Mesenchymal stem cell (in vitro differentiated cells and primary cell): ENCODE measurements around the gene NHLRC3.

Source experiments
- DNase-seq: peaks from one replicate; pipeline ENCODE4 v3.0.0-alpha.2; 2013
- H2AFZ ChIP-seq: one replicate; pipeline ENCODE4 v1.6.1; 2013; ENCODE audit warnings: low read depth, mild to moderate bottlenecking, control low read depth, inconsistent platforms, low read length, moderate library complexity
- H2AK5ac ChIP-seq: 2 replicates; pipeline ENCODE4 v1.6.1; 2013; ENCODE audit warnings: low read length, moderate library complexity, mild to moderate bottlenecking, inconsistent platforms; ENCODE audit not compliant: severe bottlenecking
- H2BK120ac ChIP-seq: one replicate; pipeline ENCODE4 v1.6.1; 2013; ENCODE audit warnings: low read depth, mild to moderate bottlenecking, inconsistent platforms, low read length, moderate library complexity
- H2BK12ac ChIP-seq, 2 experiments: one replicate each; pipeline ENCODE4 v1.6.1; 2013; ENCODE audit warnings: inconsistent platforms in 2 of 2, low read length in 2 of 2, mild to moderate bottlenecking in 2 of 2, moderate library complexity in 2 of 2, control low read depth in 1 of 2
- H2BK15ac ChIP-seq: one replicate; pipeline ENCODE4 v1.6.1; 2013; ENCODE audit warnings: mild to moderate bottlenecking, low read depth, inconsistent platforms; ENCODE audit not compliant: poor library complexity, severe bottlenecking
- H2BK5ac ChIP-seq: 2 replicates; pipeline ENCODE4 v1.6.1; 2013; ENCODE audit warnings: low read depth, mild to moderate bottlenecking, low read length, control low read depth, inconsistent platforms; ENCODE audit not compliant: poor library complexity, severe bottlenecking
- H3K14ac ChIP-seq, 2 experiments: one replicate each; pipeline ENCODE4 v1.6.1; 2013; ENCODE audit warnings: inconsistent platforms in 2 of 2, low read length in 2 of 2, control low read depth in 1 of 2, mild to moderate bottlenecking in 1 of 2, moderate library complexity in 1 of 2
- H3K18ac ChIP-seq, 2 experiments: one replicate each; pipeline ENCODE4 v1.6.1; 2013; ENCODE audit warnings: inconsistent platforms in 2 of 2, low read length in 2 of 2, control low read depth in 1 of 2, low read depth in 1 of 2, mild to moderate bottlenecking in 1 of 2
- H3K23ac ChIP-seq, 2 experiments: one replicate each; pipeline ENCODE4 v1.6.1; 2013; ENCODE audit warnings: inconsistent platforms in 2 of 2, low read length in 2 of 2, mild to moderate bottlenecking in 2 of 2, moderate library complexity in 2 of 2, control low read depth in 1 of 2
- H3K27ac ChIP-seq: 2 replicates; pipeline ENCODE4 v1.5.1; 2013; ENCODE audit warnings: mild to moderate bottlenecking, moderate library complexity, low read length, control low read depth, inconsistent platforms; ENCODE audit not compliant: poor library complexity, severe bottlenecking
- H3K27me3 ChIP-seq, 2 experiments: 2 replicates each; pipeline versions ENCODE4 v1.6.1 to v1.7.0; 2013; ENCODE audit warnings: low read length in 2 of 2, mild to moderate bottlenecking in 2 of 2, moderate library complexity in 2 of 2, control low read depth in 1 of 2, inconsistent platforms in 1 of 2; ENCODE audit not compliant: control insufficient read depth in 1 of 2, insufficient read depth in 1 of 2
- H3K36me3 ChIP-seq, 2 experiments: 2 replicates each; pipeline versions ENCODE4 v1.6.1 to v1.7.0; 2013; ENCODE audit warnings: low read length in 2 of 2, control low read depth in 1 of 2, inconsistent platforms in 1 of 2, low read depth in 1 of 2, mild to moderate bottlenecking in 1 of 2; ENCODE audit not compliant: insufficient read depth in 2 of 2, control insufficient read depth in 1 of 2
- H3K4ac ChIP-seq, 2 experiments: one replicate each; pipeline ENCODE4 v1.6.1; 2013; ENCODE audit warnings: inconsistent platforms in 2 of 2, low read length in 2 of 2, mild to moderate bottlenecking in 2 of 2, moderate library complexity in 2 of 2, control low read depth in 1 of 2, low read depth in 1 of 2
- H3K4me1 ChIP-seq: 2 replicates; pipeline ENCODE4 v1.6.1; 2013; ENCODE audit warnings: low read depth, low read length, control low read depth; ENCODE audit not compliant: control insufficient read depth, insufficient read depth
- H3K4me2 ChIP-seq: 2 replicates; pipeline ENCODE4 v1.6.1; 2013; ENCODE audit warnings: low read length, mild to moderate bottlenecking, inconsistent platforms; ENCODE audit not compliant: poor library complexity, severe bottlenecking
- H3K4me3 ChIP-seq, 2 experiments: 2 replicates each; pipeline versions ENCODE4 v1.5.1 to v1.7.0; 2013; ENCODE audit warnings: low read length in 2 of 2, mild to moderate bottlenecking in 2 of 2, control low read depth in 1 of 2, low read depth in 1 of 2; ENCODE audit not compliant: insufficient read depth in 1 of 2
- H3K79me1 ChIP-seq: replicated peaks from 2 replicates; pipeline ENCODE4 v1.6.1; 2013; ENCODE audit warnings: mild to moderate bottlenecking, control low read depth, low read length, inconsistent platforms; ENCODE audit not compliant: poor library complexity, severe bottlenecking
- H3K9ac ChIP-seq: 2 replicates; pipeline ENCODE4 v1.7.0; 2013; ENCODE audit warnings: mild to moderate bottlenecking, low read length, moderate library complexity
- H3K9me3 ChIP-seq: 2 replicates; pipeline ENCODE4 v1.7.0; 2013; ENCODE audit warnings: mild to moderate bottlenecking, low read length; ENCODE audit not compliant: control insufficient read depth
- H4K8ac ChIP-seq: one replicate; pipeline ENCODE4 v1.6.1; 2013; ENCODE audit warnings: inconsistent platforms, mild to moderate bottlenecking, low read length, moderate library complexity
- H4K91ac ChIP-seq: one replicate; pipeline ENCODE4 v1.6.1; 2013; ENCODE audit warnings: mild to moderate bottlenecking, low read length, inconsistent platforms
- WGBS: methylation state at CpG from one replicate; pipeline ENCODE4 v1.1.7; 2013; ENCODE audit warnings: mixed read lengths; 5-methylcytosine and 5-hydroxymethylcytosine counted together

NHLRC3 gene

GRCh38 chr13:39054112-39054511 lies 15.9 kb downstream of the NHLRC3 start:
- no peaks in the 10 kb centered on the region for H3K27me3 ChIP-seq
- H2BK5ac ChIP-seq = no peak overlapping the region
- no peak overlapping the region for H2BK120ac ChIP-seq
- H2AK5ac ChIP-seq = no peak overlapping the region
- DNase-seq = no peak
- peaks cover 0 to 10% of the 10 kb centered on the region in 2 experiments for H3K36me3 ChIP-seq
- H3K4ac ChIP-seq = no peak overlapping the region
- no peaks in the 10 kb centered on the region for H3K79me1 ChIP-seq
- no peak overlapping the region for H3K4me3 ChIP-seq
- no peak overlapping the region for H3K23ac ChIP-seq
- H2AFZ ChIP-seq = no peak overlapping the region
- no peak overlapping the region for H3K14ac ChIP-seq
- H4K91ac ChIP-seq = no peak overlapping the region
- 100% methylated on average over 3 of the region's 3 CpGs for WGBS
- H3K18ac ChIP-seq = no peak overlapping the region
- no peak overlapping the region for H3K27ac ChIP-seq
- no peak overlapping the region for H2BK12ac ChIP-seq
- no peak overlapping the region for H3K4me2 ChIP-seq
- H4K8ac ChIP-seq = no peak overlapping the region
- H2BK15ac ChIP-seq = no peak overlapping the region
- no peak overlapping the region for H3K9ac ChIP-seq
- H3K4me1 ChIP-seq = no peaks in the 10 kb centered on the region
- H3K9me3 ChIP-seq = no peaks in the 10 kb centered on the region

- H2BK15ac ChIP-seq = no peak overlapping the region
- no peak overlapping the region for H4K91ac ChIP-seq
- H4K8ac ChIP-seq = no peak overlapping the region
- H3K4me2 ChIP-seq = no peak overlapping the region
- H2AFZ ChIP-seq = no peak overlapping the region
- H3K18ac ChIP-seq = no peak overlapping the region
- no peak overlapping the region for H3K23ac ChIP-seq
- H3K27me3 ChIP-seq = no peaks in the 10 kb centered on the region
- DNase-seq = no peak
- no peak overlapping the region for H3K14ac ChIP-seq
- no peaks in the 10 kb centered on the region for H3K79me1 ChIP-seq
- no peaks in the 10 kb centered on the region for H3K4me1 ChIP-seq
- no peaks in the 10 kb centered on the region for H3K9me3 ChIP-seq
- H2BK12ac ChIP-seq = no peak overlapping the region
- no peak overlapping the region for H3K4ac ChIP-seq
- 100% methylated on average over 1 of the region's 1 CpG for WGBS
- no peak overlapping the region for H2BK120ac ChIP-seq
- H2BK5ac ChIP-seq = no peak overlapping the region
- peaks cover 0 to 10% of the 10 kb centered on the region in 2 experiments for H3K36me3 ChIP-seq
- H3K9ac ChIP-seq = no peak overlapping the region
- H3K27ac ChIP-seq = no peak overlapping the region
- H2AK5ac ChIP-seq = no peak overlapping the region
- H3K4me3 ChIP-seq = no peak overlapping the region
These were observed 17.8 kb downstream of the NHLRC3 start for GRCh38 chr13:39056018-39056417.

DNA sequence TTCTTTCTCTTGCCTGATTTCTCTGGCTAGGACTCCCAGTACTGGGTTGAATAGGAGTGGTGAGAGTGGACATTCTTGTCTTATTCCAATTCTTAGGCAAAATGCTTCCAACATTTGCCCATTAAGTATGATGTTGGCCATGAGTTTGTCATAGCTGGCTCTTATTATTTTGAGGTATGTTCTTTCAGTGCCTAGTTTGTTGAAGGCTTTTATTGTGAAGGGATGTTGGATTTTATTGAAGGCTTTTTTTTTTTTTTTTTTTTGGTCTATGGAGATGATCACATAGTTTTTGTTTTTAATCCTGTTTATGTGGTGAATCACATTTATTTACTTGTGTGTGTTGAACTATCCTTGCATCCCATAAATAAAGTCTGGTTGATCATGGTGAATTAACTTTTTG lies 19.8 kb downstream of the NHLRC3 start:
- Histone ChIP-seq H2AK5ac (no peak overlapping the region), H3K14ac (no peak overlapping the region), H4K91ac (no peak overlapping the region), H2BK15ac (no peak overlapping the region), H3K27me3 (no peaks in the 10 kb centered on the region), H3K9ac (no peak overlapping the region), H4K8ac (no peak overlapping the region), H3K4me2 (no peak overlapping the region), H2AFZ (no peak overlapping the region), H3K4me3 (no peak overlapping the region), H3K23ac (no peak overlapping the region), H2BK5ac (no peak overlapping the region), H3K18ac (no peak overlapping the region), H3K36me3 (peaks cover 2 to 9% of the 10 kb centered on the region in 2 experiments), H2BK120ac (no peak overlapping the region), H3K9me3 (no peaks in the 10 kb centered on the region), H3K79me1 (peaks cover 3% of the 10 kb centered on the region), H2BK12ac (no peak overlapping the region), H3K4ac (no peak overlapping the region), H3K4me1 (no peaks in the 10 kb centered on the region), H3K27ac (no peak overlapping the region)
- no peak for DNase-seq

- Histone ChIP-seq H3K4me1 (no peaks in the 10 kb centered on the region), H4K8ac (no peak overlapping the region), H3K4ac (no peak overlapping the region), H3K79me1 (peaks cover 3% of the 10 kb centered on the region), H2BK15ac (no peak overlapping the region), H3K18ac (no peak overlapping the region), H2AFZ (no peak overlapping the region), H2AK5ac (no peak overlapping the region), H3K27ac (no peak overlapping the region), H3K4me3 (no peak overlapping the region), H3K14ac (no peak overlapping the region), H3K27me3 (no peaks in the 10 kb centered on the region), H2BK5ac (no peak overlapping the region), H4K91ac (no peak overlapping the region), H3K4me2 (no peak overlapping the region), H2BK120ac (no peak overlapping the region), H3K9me3 (no peaks in the 10 kb centered on the region), H3K23ac (no peak overlapping the region), H3K36me3 (peaks cover 0 to 2% of the 10 kb centered on the region in 2 experiments), H3K9ac (no peak overlapping the region), H2BK12ac (no peak overlapping the region)
- 97% methylated on average over 4 of the region's 4 CpGs for WGBS
- DNase-seq = no peak
These were observed 23.7 kb downstream of the NHLRC3 start for GRCh38 chr13:39062004-39062403.
